HG03045 (cell line): ENCODE data around the gene TERC.
"Not testable (repeated sequence)": the region's sequence is repeated elsewhere in the genome, so short reads cannot be mapped to it uniquely, and the experiment has no call there.

Experiments
- ATAC-seq: cut with Tn5 transposase; IDR thresholded peaks from one replicate; pipeline ENCODE4 v1.9.1; 2021; ENCODE audit warnings: mild to moderate bottlenecking, moderate library complexity; ENCODE audit not compliant: unreplicated experiment

The TERC gene

DNA sequence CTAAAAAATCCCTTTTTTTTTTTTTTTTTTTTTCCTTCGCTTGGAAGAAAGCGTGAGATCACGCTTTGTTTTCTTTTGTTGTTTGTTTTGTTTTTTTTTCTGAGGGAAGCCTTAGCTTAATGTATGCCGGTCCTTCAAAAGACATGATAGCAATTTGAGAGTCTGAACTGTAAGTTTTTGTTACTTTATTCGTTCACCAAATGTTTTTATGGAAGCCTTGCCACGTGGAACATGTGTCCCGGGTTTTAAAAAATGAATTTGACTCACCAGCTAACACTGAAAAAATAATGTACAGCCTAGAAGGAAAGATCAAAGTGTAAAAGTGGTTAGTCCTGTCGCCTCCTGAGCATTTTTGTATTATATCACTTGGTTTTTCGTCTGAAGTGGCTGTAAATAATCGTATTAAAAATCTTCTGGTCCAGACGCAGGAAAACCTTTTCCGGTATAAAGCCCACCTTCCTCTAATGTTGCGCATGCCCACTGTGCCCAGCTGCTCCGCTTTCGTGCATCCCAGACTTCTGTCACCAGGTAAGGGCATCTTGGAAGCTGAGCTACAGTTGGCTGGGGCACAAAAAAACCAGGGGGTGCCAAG is 7.5 kb upstream of the TERC start:
- peak; percentile 24 for ATAC-seq

GRCh38 chr3:169771497-169772304 is 6.8 kb upstream of the TERC start:
- ATAC-seq = no peak

GRCh38 chr3:169769287-169770181 is 4.7 kb upstream of the TERC start, which contains the start of gene ACTRT3:
Gene ACTRT3 (minus strand): TSS chr3:169769561. CDS start chr3:169769520, 41 bp downstream.
- ATAC-seq = peak; percentile 25

GRCh38 chr3:169764312-169764881 is 463 bp downstream of the TERC start:
- peak; percentile 52 for ATAC-seq

GRCh38 chr3:169760479-169760878 is 4.4 kb downstream of the TERC start:
- no peak for ATAC-seq

- no peak for ATAC-seq
Observed at GRCh38 chr3:169759256-169759655, 5.6 kb downstream of the TERC start.

DNA sequence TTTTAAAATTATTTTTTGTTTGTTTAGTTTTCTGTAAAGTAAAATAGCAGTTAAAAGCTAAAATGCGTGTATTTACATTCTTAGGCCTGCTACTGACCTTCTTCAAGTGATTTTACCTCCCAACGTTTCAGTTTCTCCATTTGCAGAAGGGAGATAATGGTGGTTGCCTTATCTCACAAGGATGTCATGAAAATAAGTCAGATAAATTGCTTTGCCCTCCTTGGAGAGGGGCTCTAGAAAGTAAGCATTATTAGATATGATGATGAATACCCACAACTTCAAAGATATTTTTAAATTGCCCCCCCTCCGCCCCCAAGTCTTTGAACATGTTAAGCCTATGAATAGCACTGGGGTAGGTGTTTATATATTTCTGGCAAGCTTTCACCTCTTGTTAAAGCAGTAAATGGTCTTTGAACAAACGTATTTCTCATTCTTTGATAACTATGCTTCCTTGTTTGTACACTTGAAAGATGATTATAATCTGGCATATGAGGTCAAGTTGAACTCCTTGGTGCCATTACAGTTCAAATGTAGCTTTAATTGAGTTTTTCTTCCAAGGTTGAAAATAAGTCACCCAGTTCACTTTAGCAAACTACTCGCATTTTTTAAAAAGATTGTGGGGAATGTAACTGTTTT is 6.4 kb downstream of the TERC start:
- no peak for ATAC-seq

DNA sequence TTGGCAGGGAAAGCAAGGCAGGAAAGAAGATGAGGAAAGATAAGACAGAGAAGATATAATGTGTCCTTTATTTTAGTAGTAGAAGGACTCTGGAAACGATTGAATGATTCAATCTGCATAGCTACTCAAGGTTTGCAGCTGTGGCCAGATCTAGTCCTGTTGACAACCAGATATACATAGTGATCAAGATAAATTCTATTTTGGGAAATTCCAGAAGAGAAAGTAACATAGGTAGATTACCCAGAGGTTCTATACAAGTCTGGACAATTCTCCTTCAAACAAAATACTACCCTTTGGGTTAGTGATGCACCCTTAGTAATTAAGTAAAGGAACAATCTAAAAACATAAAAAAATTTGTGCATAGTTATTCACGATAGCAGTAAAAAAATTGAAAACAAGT is 9.4 kb downstream of the TERC start:
- ATAC-seq = no peak

DNA sequence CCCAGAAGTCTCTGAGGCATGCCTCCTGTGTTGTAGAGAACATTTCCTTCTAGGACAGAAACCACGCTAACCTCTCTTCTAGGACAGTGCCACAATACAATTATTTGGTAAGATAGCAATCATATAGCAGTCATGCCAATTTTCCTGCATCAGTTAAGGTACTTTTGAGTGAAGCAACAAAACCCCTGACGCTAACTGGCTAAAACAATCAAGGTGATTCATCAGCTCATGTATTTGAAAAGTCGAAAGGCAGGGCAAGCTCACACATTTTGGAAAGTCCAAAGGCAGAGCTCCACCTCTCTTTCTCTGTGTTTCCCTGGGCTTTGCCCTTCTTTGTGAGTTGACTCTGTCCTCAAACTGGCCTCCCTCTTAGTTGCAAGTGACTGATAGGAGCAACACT is 10.1 kb downstream of the TERC start:
- ATAC-seq = no peak

- ATAC-seq = no peak
Observed at GRCh38 chr3:169751875-169752274, 13.0 kb downstream of the TERC start.

DNA sequence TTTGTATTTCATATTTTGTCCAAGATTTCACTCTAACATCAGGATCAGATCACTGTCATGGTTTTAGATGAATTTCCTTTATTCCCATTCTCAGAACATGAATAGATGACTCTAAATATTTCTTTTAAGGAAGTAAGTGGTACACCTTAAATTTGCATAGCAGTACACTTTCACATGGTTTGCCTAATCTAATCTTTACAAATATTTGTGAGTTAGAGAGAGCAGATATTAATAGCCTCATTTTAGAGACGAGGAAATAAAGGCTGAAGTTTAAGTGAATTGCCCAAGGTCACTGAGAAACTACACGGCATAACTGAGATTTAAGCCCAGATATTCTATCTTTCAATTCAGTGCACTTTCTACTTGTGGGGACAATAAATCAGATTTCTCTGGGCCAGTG is 14.2 kb downstream of the TERC start:
- no peak for ATAC-seq

DNA sequence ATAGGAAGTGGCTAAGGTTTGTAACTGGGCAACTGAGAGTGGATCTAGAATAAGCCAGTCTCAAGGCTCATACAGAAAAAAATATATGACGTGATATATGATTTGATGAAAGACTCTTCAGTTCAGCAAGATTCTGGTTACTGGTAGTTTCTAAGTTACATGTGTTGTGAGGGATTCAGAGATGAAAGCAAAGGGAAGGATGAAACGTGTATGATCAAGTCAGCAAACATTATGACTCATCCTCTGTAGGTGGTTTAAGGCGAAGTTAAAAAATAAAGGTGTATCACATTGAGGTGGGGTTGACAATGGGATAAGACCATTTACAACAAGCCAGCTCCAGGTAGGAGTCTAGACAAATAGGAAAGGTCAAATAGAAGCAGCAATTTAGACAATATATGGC is 16.2 kb downstream of the TERC start:
- no peak for ATAC-seq

DNA sequence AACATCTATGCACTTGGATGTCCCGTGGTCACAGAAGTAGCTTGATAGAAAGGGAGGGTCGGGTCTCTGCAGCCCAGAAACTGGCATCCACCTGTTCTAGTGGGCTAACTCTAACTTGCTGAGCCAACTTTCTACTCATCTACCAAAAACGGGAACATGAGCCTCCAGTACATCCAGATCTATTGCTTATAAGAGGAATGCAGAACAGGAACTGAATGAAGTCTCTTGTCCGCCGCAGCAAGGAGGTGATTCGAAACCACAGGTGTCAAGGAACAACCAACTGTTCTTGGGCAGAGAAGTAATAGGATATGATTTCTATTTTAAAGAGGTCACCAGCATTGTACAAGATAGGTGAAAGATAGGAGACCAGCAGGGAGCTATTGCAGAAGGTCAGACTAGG is 17.9 kb downstream of the TERC start:
- no peak for ATAC-seq

DNA sequence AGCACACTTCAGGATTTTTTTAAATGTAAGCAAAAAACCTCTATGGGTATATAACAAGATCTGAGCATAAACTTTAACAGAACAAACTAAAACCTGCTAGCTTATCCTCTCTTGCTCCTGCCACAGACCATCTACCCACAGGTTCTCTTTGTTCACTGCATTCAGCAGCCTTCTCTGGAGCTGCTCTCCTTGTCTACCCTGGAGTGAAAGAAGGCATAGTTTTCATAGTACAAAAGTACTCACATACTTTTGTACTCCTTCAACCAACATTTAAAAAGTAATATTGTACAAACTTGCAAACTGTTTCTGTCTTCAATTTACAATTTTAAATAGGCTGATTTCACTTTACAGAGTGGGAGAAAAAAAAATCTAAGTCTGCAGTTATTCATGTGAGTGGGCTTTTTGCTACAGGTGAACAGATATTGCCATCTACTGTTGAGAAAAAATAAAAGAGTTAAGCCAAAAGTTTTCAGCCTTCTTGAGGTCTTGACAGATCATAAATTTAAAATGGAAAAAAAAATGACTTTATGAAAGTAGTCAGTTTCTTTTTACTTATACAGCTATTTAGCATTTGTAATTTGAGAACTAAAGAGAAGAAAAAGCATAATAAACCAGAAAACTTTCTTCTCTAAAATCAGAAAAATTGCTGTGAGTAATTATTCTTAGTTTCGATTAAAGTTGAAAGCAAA is 20.4 kb downstream of the TERC start:
- ATAC-seq = no peak

DNA sequence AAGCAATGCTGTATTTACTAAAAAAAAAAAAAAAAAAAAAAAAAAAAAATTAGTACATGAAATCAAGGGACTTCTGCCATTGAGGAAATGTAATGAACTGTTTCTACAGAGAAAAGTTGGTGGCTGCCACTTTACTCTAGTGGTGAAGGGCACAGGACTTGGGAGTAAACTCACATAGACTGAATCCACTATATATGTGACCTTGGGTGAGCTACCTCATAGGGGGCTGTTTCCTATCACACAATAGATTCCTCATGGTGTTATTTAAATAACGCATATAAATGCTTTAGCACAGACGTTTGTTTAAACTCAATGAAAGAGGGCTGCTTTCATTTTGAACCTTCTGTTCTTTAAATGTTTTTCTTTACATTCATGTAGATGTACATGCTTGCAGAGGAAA is 25.8 kb downstream of the TERC start:
- no peak for ATAC-seq

GRCh38 chr3:169731857-169732256 is 33.0 kb downstream of the TERC start:
- not testable (repeated sequence) for ATAC-seq

DNA sequence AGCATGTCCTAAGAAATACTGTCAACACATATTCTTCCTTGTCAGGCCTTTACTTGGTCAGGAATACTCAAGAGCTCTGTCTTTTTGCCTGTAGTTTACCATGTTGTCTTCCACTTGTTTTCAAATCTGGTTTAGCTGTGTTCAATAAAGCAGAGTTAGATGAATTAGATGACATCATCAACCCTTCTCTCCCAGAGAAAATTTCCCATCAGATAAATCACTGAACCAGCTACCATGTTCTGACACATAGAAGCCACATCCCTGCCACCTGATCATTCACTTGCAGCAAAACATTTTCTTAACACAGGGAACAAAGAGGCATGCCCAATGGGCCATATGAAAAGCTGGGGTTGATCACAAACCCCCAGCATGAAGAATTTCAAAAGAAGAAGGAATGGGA is 42.1 kb downstream of the TERC start:
- no peak for ATAC-seq

GRCh38 chr3:169718415-169718814 is 46.4 kb downstream of the TERC start:
- not testable (repeated sequence) for ATAC-seq
